Progenitor cell of endocrine pancreas (in vitro differentiated cells): ENCODE data around the gene PLEKHA3. TPM values are rescaled to one million over a fixed set of nuclear protein-coding genes. Genes with fewer than 3 reads are reported as not detected.

Experiments used
- DNase-seq: peaks from one replicate; pipeline ENCODE4 v3.0.0; 2021; ENCODE audit warnings: low spot score; ENCODE audit not compliant: unreplicated experiment
- H3K27ac Mint-ChIP-seq: 2 replicates; pipeline ENCODE4 v1.8.0; 2021; ENCODE audit warnings: mild to moderate bottlenecking, moderate library complexity, mixed read lengths
- H3K27me3 Mint-ChIP-seq: 2 replicates; pipeline ENCODE4 v1.8.0; 2021; ENCODE audit warnings: mixed read lengths
- H3K36me3 Mint-ChIP-seq: 2 replicates; pipeline ENCODE4 v1.8.0; 2022; ENCODE audit warnings: mixed read lengths; ENCODE audit not compliant: insufficient read depth
- H3K4me1 Mint-ChIP-seq: 2 replicates; pipeline ENCODE4 v1.8.0; 2021; ENCODE audit warnings: low read depth, mixed read lengths
- H3K4me3 Mint-ChIP-seq: 2 replicates; pipeline ENCODE4 v1.8.0; 2021; ENCODE audit warnings: low read depth, mild to moderate bottlenecking, moderate library complexity, mixed read lengths
- H3K9me3 Mint-ChIP-seq: 2 replicates; pipeline ENCODE4 v1.8.0; 2021; ENCODE audit warnings: low read depth, mixed read lengths
- CTCF ChIP-seq: fragments of 200-600 bp; sonication (generic); IDR thresholded peaks from one replicate; pipeline ENCODE4 v1.5.0; 2021; ENCODE audit warnings: antibody characterized with exemption, mild to moderate bottlenecking; ENCODE audit not compliant: unreplicated experiment
- total RNA-seq: library from RNA; stranded (reverse); gene quantifications from 2 replicates; pipeline ENCODE4 v1.2.1, GENCODE V29; 2021

Gene PLEKHA3
- total RNA-seq, 1 donor from 2014 or later, result 31.0 TPM

GRCh38 chr2:178479275-178479616, 1.0 kb upstream of the PLEKHA3 start:
- H3K27ac Mint-ChIP-seq, result peak overlapping the region; percentile 99
- H3K27me3 Mint-ChIP-seq, result no peaks in the 10 kb centered on the region
- H3K9me3 Mint-ChIP-seq, result no peaks in the 10 kb centered on the region
- no peak for TF ChIP-seq CTCF
- DNase-seq, result no peak
- no peaks in the 10 kb centered on the region for H3K36me3 Mint-ChIP-seq
- peaks cover 18% of the 10 kb centered on the region for H3K4me1 Mint-ChIP-seq
- H3K4me3 Mint-ChIP-seq, result peak overlapping the region; percentile 88

- no peak for DNase-seq
- no peaks in the 10 kb centered on the region for H3K36me3 Mint-ChIP-seq
- H3K27me3 Mint-ChIP-seq, result no peaks in the 10 kb centered on the region
- H3K4me1 Mint-ChIP-seq, result peaks cover 23% of the 10 kb centered on the region
- peak overlapping the region; percentile 99 for H3K27ac Mint-ChIP-seq
- no peak for TF ChIP-seq CTCF
- peak overlapping the region; percentile 88 for H3K4me3 Mint-ChIP-seq
- H3K9me3 Mint-ChIP-seq, result no peaks in the 10 kb centered on the region
Observed at GRCh38 chr2:178479758-178480226, 465 bp upstream of the PLEKHA3 start.

GRCh38 chr2:178482437-178482836, 2.2 kb downstream of the PLEKHA3 start:
- no peak overlapping the region for H3K27ac Mint-ChIP-seq
- peaks cover 33% of the 10 kb centered on the region for H3K4me1 Mint-ChIP-seq
- H3K4me3 Mint-ChIP-seq, result peak overlapping the region; percentile 88
- TF ChIP-seq CTCF, result no peak
- no peak for DNase-seq
- H3K27me3 Mint-ChIP-seq, result no peaks in the 10 kb centered on the region
- peaks cover 10% of the 10 kb centered on the region for H3K36me3 Mint-ChIP-seq
- no peaks in the 10 kb centered on the region for H3K9me3 Mint-ChIP-seq

GRCh38 chr2:178484245-178485041, 4.2 kb downstream of the PLEKHA3 start:
- no peaks in the 10 kb centered on the region for H3K27me3 Mint-ChIP-seq
- no peaks in the 10 kb centered on the region for H3K9me3 Mint-ChIP-seq
- no peak for TF ChIP-seq CTCF
- H3K27ac Mint-ChIP-seq, result no peak overlapping the region
- DNase-seq, result no peak
- H3K4me1 Mint-ChIP-seq, result peaks cover 33% of the 10 kb centered on the region
- peaks cover 15% of the 10 kb centered on the region for H3K36me3 Mint-ChIP-seq
- no peak overlapping the region for H3K4me3 Mint-ChIP-seq

GRCh38 chr2:178485356-178485755, 5.1 kb downstream of the PLEKHA3 start:
- no peaks in the 10 kb centered on the region for H3K9me3 Mint-ChIP-seq
- no peak for TF ChIP-seq CTCF
- DNase-seq, result no peak
- no peak overlapping the region for H3K27ac Mint-ChIP-seq
- peaks cover 19% of the 10 kb centered on the region for H3K36me3 Mint-ChIP-seq
- no peak overlapping the region for H3K4me3 Mint-ChIP-seq
- H3K4me1 Mint-ChIP-seq, result peaks cover 38% of the 10 kb centered on the region
- H3K27me3 Mint-ChIP-seq, result no peaks in the 10 kb centered on the region
